ENCODE data around the gene NLRC5. TPM values are rescaled to one million over a fixed set of nuclear protein-coding genes. Genes with fewer than 3 reads are reported as not detected.

The NLRC5 gene
- total and polyA plus RNA-seq, 7 experiments from 2014 or later = 76.0 to 615 (median 392) TPM

DNA sequence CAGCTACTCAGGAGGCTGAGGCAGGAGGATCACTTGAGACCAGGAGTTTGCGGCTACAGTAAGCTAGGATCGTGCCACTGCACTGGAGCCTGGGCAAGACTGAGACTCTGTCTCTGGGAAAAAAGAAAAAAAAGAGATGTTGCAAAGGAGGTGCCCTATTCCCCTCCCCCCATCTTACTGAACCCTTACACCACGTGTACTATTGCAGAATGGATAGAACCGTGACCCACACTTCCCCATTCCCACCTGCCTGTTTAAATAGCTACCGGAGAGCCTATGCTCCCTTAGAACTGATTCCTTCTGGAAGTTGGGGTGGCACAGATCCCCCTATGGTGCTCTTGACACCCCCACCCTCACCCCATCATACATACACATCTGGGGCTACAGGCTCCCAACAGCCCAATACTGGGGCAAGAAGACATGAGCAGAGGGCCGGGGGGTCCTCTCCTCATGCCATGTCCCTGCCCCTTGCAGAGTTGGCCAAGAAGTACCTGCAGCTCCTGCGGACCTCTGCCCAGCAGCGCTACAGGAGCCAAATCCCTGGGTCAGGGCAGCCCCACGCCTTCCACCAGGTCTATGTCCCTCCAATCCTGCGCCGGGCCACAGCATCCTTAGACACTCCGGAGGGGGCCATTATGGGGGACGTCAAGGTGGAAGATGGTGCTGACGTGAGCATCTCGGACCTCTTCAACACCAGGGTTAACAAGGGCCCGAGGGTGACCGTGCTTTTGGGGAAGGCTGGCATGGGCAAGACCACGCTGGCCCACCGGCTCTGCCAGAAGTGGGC, 35.7 kb downstream of the NLRC5 start:
- ChIA-PET POLR2A (interaction anchor here (0.6 to 12.5 kb wide), 7 partner anchors 8 to 68 kb away, joined by 3 to 172 read pairs (median 11); partner anchors contain the start of gene NLRC5), CTCF (interaction anchor here (0.8 to 1.8 kb wide), 3 partner anchors 8 to 58 kb away, joined by 3 to 5 read pairs (median 4); no protein-coding TSS in a partner anchor)
- Mint-ChIP-seq H3K4me3 (peak overlapping the region in 6 of 10 donors; percentile 24 to 87 (median 38)), H3K27ac (peak overlapping the region; percentile 58 to 94 (median 88)), H3K9me3 (no peaks in the 10 kb centered on the region), H3K27me3 (no peaks in the 10 kb centered on the region), H3K36me3 (peaks cover 8 to 71% (median 44%) of the 10 kb centered on the region in 5 donors), H3K4me1 (peaks cover 69 to 100% (median 90%) of the 10 kb centered on the region in 7 donors)
- intact Hi-C loops (cut with micrococcal nuclease) = loop anchor here in 1 of 2 donors (1.0 kb wide), 1 partner anchor 8 kb away; no protein-coding TSS in a partner anchor
- Histone ChIP-seq H3K27ac (ENCODE audit: low read depth, low read length) (no peak overlapping the region), H3K27me3 (ENCODE audit: control insufficient read depth in 2 of 2, insufficient read depth in 2 of 2, low read length in 2 of 2) (no peaks in the 10 kb centered on the region), H3K36me3 (ENCODE audit: control insufficient read depth in 2 of 3, insufficient read depth in 3 of 3, low read length in 3 of 3) (peaks cover 9 to 80% (median 22%) of the 10 kb centered on the region in 3 experiments), H3K4me1 (ENCODE audit: control insufficient read depth in 2 of 2, insufficient read depth in 2 of 2, low read length in 2 of 2) (peaks cover 67 to 81% of the 10 kb centered on the region in 2 donors), H3K4me3 (ENCODE audit: low read length) (no peak overlapping the region), H3K9me3 (ENCODE audit: control insufficient read depth in 2 of 3, low read length in 3 of 3) (no peaks in the 10 kb centered on the region)
- DNase-seq = no peak
- no peak for ATAC-seq

DNA sequence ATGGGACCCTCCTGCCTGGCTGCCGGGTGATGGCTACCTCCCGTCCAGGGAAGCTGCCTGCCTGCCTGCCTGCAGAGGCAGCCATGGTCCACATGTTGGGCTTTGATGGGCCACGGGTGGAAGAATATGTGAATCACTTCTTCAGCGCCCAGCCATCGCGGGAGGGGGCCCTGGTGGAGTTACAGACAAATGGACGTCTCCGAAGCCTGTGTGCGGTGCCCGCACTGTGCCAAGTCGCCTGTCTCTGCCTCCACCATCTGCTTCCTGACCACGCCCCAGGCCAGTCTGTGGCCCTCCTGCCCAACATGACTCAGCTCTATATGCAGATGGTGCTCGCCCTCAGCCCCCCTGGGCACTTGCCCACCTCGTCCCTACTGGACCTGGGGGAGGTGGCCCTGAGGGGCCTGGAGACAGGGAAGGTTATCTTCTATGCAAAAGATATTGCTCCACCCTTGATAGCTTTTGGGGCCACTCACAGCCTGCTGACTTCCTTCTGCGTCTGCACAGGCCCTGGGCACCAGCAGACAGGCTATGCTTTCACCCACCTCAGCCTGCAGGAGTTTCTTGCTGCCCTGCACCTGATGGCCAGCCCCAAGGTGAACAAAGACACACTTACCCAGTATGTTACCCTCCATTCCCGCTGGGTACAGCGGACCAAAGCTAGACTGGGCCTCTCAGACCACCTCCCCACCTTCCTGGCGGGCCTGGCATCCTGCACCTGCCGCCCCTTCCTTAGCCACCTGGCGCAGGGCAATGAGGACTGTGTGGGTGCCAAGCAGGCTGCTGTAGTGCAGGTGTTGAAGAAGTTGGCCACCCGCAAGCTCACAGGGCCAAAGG, 36.8 kb downstream of the NLRC5 start:
- H3K4me1 ChIP-seq (ENCODE audit: control insufficient read depth in 2 of 2, insufficient read depth in 2 of 2, low read length in 2 of 2) = peaks cover 77 to 78% of the 10 kb centered on the region in 2 donors
- no peaks in the 10 kb centered on the region for H3K27me3 ChIP-seq (ENCODE audit: control insufficient read depth in 2 of 2, insufficient read depth in 2 of 2, low read length in 2 of 2)
- no peaks in the 10 kb centered on the region for H3K27me3 Mint-ChIP-seq
- ATAC-seq (no peak), DNase-seq (no peak)
- peaks cover 14 to 79% (median 22%) of the 10 kb centered on the region in 3 experiments for H3K36me3 ChIP-seq (ENCODE audit: control insufficient read depth in 2 of 3, insufficient read depth in 3 of 3, low read length in 3 of 3)
- H3K9me3 ChIP-seq (ENCODE audit: control insufficient read depth in 2 of 3, low read length in 3 of 3) = no peaks in the 10 kb centered on the region
- H3K36me3 Mint-ChIP-seq = peaks cover 10 to 69% (median 42%) of the 10 kb centered on the region in 5 donors
- peaks cover 69 to 100% (median 88%) of the 10 kb centered on the region in 7 donors for H3K4me1 Mint-ChIP-seq
- ChIA-PET CTCF (interaction anchor here (1.7 to 4.5 kb wide), 2 partner anchors 14 to 20 kb away, joined by 4 to 28 read pairs; no protein-coding TSS in a partner anchor), POLR2A (interaction anchor here (0.7 to 12.5 kb wide), 4 partner anchors 13 to 40 kb away, joined by 3 to 172 read pairs (median 57); partner anchors contain the start of gene NLRC5)
- peak overlapping the region; percentile 14 to 94 (median 85) for H3K27ac Mint-ChIP-seq
- peak overlapping the region; percentile 29 for H3K27ac ChIP-seq (ENCODE audit: low read depth, low read length)
- intact Hi-C loops (cut with micrococcal nuclease) = loop anchor here in 1 of 2 donors (1.0 kb wide), 1 partner anchor 7 kb away; no protein-coding TSS in a partner anchor
- no peaks in the 10 kb centered on the region for H3K9me3 Mint-ChIP-seq
- peak overlapping the region in 5 of 10 donors; percentile 10 to 50 (median 42) for H3K4me3 Mint-ChIP-seq
- H3K4me3 ChIP-seq (ENCODE audit: low read length) = no peak overlapping the region

GRCh38 chr16:57026778-57027062, 37.4 kb downstream of the NLRC5 start:
- H3K27me3 ChIP-seq (ENCODE audit: control insufficient read depth in 2 of 2, insufficient read depth in 2 of 2, low read length in 2 of 2) = no peaks in the 10 kb centered on the region
- H3K27me3 Mint-ChIP-seq = no peaks in the 10 kb centered on the region
- H3K4me1 ChIP-seq (ENCODE audit: control insufficient read depth in 2 of 2, insufficient read depth in 2 of 2, low read length in 2 of 2) = peaks cover 76 to 80% of the 10 kb centered on the region in 2 donors
- no peak for ATAC-seq
- peaks cover 69 to 98% (median 88%) of the 10 kb centered on the region in 7 donors for H3K4me1 Mint-ChIP-seq
- no peak overlapping the region for H3K4me3 ChIP-seq (ENCODE audit: low read length)
- H3K9me3 ChIP-seq (ENCODE audit: control insufficient read depth in 2 of 3, low read length in 3 of 3) = no peaks in the 10 kb centered on the region
- peak overlapping the region; percentile 66 to 94 (median 86) for H3K27ac Mint-ChIP-seq
- no peak for DNase-seq
- H3K9me3 Mint-ChIP-seq = no peaks in the 10 kb centered on the region
- H3K4me3 Mint-ChIP-seq = peak overlapping the region in 4 of 10 donors; percentile 42 to 53 (median 46)
- intact Hi-C loops (cut with micrococcal nuclease) = no loop called here
- POLR2A ChIA-PET = interaction anchor here (0.7 to 12.5 kb wide), 5 partner anchors 12 to 94 kb away, joined by 3 to 172 read pairs (median 5); partner anchors contain the start of gene NLRC5
- peaks cover 19 to 79% (median 22%) of the 10 kb centered on the region in 3 experiments for H3K36me3 ChIP-seq (ENCODE audit: control insufficient read depth in 2 of 3, insufficient read depth in 3 of 3, low read length in 3 of 3)
- CTCF ChIA-PET = interaction anchor here (4.5 kb wide), 1 partner anchor 13 kb away, joined by 28 read pairs; no protein-coding TSS in a partner anchor
- H3K36me3 Mint-ChIP-seq = peaks cover 12 to 69% (median 42%) of the 10 kb centered on the region in 5 donors
- no peak overlapping the region for H3K27ac ChIP-seq (ENCODE audit: low read depth, low read length)

DNA sequence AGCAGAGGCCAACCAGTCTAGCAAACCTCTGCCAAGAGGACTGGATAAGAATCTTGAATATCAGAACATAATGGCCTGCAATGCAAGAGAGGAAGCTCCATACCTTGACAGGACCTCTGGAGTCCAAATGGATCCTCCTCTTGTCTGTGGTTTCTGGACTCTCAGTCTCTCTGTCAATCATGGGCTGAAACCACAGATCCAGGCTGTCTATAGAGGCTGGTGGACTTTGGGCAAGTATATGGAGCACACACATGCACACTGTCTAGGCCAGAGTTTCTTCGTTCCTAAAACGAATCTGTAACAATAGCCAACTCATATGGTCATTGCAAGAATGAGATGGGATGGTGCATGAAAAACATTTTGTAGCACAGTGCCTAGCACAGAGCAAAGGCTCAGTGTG, 37.7 kb downstream of the NLRC5 start:
- DNase-seq (no peak), ATAC-seq (no peak)
- Histone ChIP-seq H3K4me1 (ENCODE audit: control insufficient read depth in 2 of 2, insufficient read depth in 2 of 2, low read length in 2 of 2) (peaks cover 76% of the 10 kb centered on the region in 2 donors), H3K27ac (ENCODE audit: low read depth, low read length) (no peak overlapping the region), H3K27me3 (ENCODE audit: control insufficient read depth in 2 of 2, insufficient read depth in 2 of 2, low read length in 2 of 2) (no peaks in the 10 kb centered on the region), H3K9me3 (ENCODE audit: control insufficient read depth in 2 of 3, low read length in 3 of 3) (no peaks in the 10 kb centered on the region), H3K36me3 (ENCODE audit: control insufficient read depth in 2 of 3, insufficient read depth in 3 of 3, low read length in 3 of 3) (peaks cover 18 to 79% (median 23%) of the 10 kb centered on the region in 3 experiments), H3K4me3 (ENCODE audit: low read length) (no peak overlapping the region)
- intact Hi-C loops (cut with micrococcal nuclease) = no loop called here
- peak overlapping the region; percentile 66 to 94 (median 86) for H3K27ac Mint-ChIP-seq
- CTCF ChIA-PET = interaction anchor here (0.7 to 4.5 kb wide), 3 partner anchors 13 to 43 kb away, joined by 3 to 28 read pairs (median 3); no protein-coding TSS in a partner anchor
- POLR2A ChIA-PET = interaction anchor here (0.6 to 12.5 kb wide), 9 partner anchors 7 to 96 kb away, joined by 3 to 172 read pairs (median 5); partner anchors contain the start of gene NLRC5
- peaks cover 69 to 98% (median 88%) of the 10 kb centered on the region in 7 donors for H3K4me1 Mint-ChIP-seq
- H3K9me3 Mint-ChIP-seq = no peaks in the 10 kb centered on the region
- H3K36me3 Mint-ChIP-seq = peaks cover 14 to 69% (median 42%) of the 10 kb centered on the region in 5 donors
- H3K27me3 Mint-ChIP-seq = no peaks in the 10 kb centered on the region
- H3K4me3 Mint-ChIP-seq = peak overlapping the region in 6 of 10 donors; percentile 0 to 65 (median 42)

- Mint-ChIP-seq H3K4me3 (peak overlapping the region in 5 of 10 donors; percentile 19 to 65 (median 47)), H3K9me3 (peaks cover 0 to 2% (median 0%) of the 10 kb centered on the region in 11 donors), H3K27me3 (no peaks in the 10 kb centered on the region), H3K4me1 (peaks cover 61 to 92% (median 80%) of the 10 kb centered on the region in 7 donors), H3K36me3 (peaks cover 14 to 63% (median 37%) of the 10 kb centered on the region in 5 donors), H3K27ac (peak overlapping the region in 8 of 9 donors; percentile 73 to 94 (median 87))
- Histone ChIP-seq H3K4me3 (ENCODE audit: low read length) (no peak overlapping the region), H3K27ac (ENCODE audit: low read depth, low read length) (peak overlapping the region; percentile 14), H3K4me1 (ENCODE audit: control insufficient read depth in 2 of 2, insufficient read depth in 2 of 2, low read length in 2 of 2) (peaks cover 65 to 66% of the 10 kb centered on the region in 2 donors), H3K36me3 (ENCODE audit: control insufficient read depth in 2 of 3, insufficient read depth in 3 of 3, low read length in 3 of 3) (peaks cover 15 to 78% (median 27%) of the 10 kb centered on the region in 3 experiments), H3K27me3 (ENCODE audit: control insufficient read depth in 2 of 2, insufficient read depth in 2 of 2, low read length in 2 of 2) (no peaks in the 10 kb centered on the region), H3K9me3 (ENCODE audit: control insufficient read depth in 2 of 3, low read length in 3 of 3) (no peaks in the 10 kb centered on the region)
- intact Hi-C loops (cut with micrococcal nuclease) = no loop called here
- DNase-seq (no peak), ATAC-seq (no peak)
- POLR2A ChIA-PET = interaction anchor here (0.9 to 12.5 kb wide), 7 partner anchors 8 to 95 kb away, joined by 3 to 172 read pairs (median 5); partner anchors contain the start of gene NLRC5
- CTCF ChIA-PET = interaction anchor here (0.6 to 4.5 kb wide), 6 partner anchors 12 to 66 kb away, joined by 3 to 28 read pairs (median 3); no protein-coding TSS in a partner anchor
These were observed 38.7 kb downstream of the NLRC5 start for GRCh38 chr16:57028086-57028485.
